GM13977 (cell line): ENCODE results near the gene FEZF2.

Experiments
- DNase-seq: peaks from one replicate; pipeline ENCODE4 v3.0.0; 2012; ENCODE audit warnings: low spot score
- CTCF ChIP-seq: IDR thresholded peaks from 2 replicates; pipeline ENCODE4 v1.5.1; 2012; ENCODE audit warnings: mild to moderate bottlenecking, control low read depth; ENCODE audit not compliant: insufficient read depth; ENCODE audit errors: extremely low read depth, missing control alignments
- in situ Hi-C: fragments of 300-500 bp; cut with MboI; formaldehyde crosslinking; loops from one replicate; pipeline ENCODE4 v1.12.0; 2022; ENCODE audit warnings: low sequenced_read_pairs, low pct_unique_long_range_greater_than_20kb, mixed read lengths, inconsistent platforms; ENCODE audit not compliant: unreplicated experiment

Gene FEZF2

GRCh38 chr3:62373215-62373614 is at the start of gene FEZF2:
Gene FEZF2, minus strand, starts transcription at chr3:62373550. Its CDS starts 682 bp downstream, at chr3:62372868.
- no peak for DNase-seq
- no peak for TF ChIP-seq CTCF

GRCh38 chr3:62421207-62421606 is 47.9 kb upstream of the FEZF2 start:
- in situ Hi-C loops, result no loop called here
- no peak for TF ChIP-seq CTCF
- no peak for DNase-seq

More at GRCh38 chr3:62373215-62373614, at the start of gene FEZF2:
- in situ Hi-C loops, result no loop called here

- no peak for DNase-seq
- TF ChIP-seq CTCF, result no peak
- in situ Hi-C loops, result no loop called here
These were observed 42.8 kb upstream of the FEZF2 start for GRCh38 chr3:62416144-62416543.

GRCh38 chr3:62415312-62415801 is 42.0 kb upstream of the FEZF2 start:
- TF ChIP-seq CTCF, result no peak
- DNase-seq, result no peak
- in situ Hi-C loops, result no loop called here

- no peak for TF ChIP-seq CTCF
These were observed 41.4 kb upstream of the FEZF2 start for GRCh38 chr3:62414786-62415185.

GRCh38 chr3:62413687-62414086 is 40.3 kb upstream of the FEZF2 start:
- no peak for TF ChIP-seq CTCF
- no peak for DNase-seq
- in situ Hi-C loops, result no loop called here

More at GRCh38 chr3:62414786-62415185, 41.4 kb upstream of the FEZF2 start:
- no peak for DNase-seq
- in situ Hi-C loops, result no loop called here

GRCh38 chr3:62406945-62407344 is 33.6 kb upstream of the FEZF2 start:
- in situ Hi-C loops, result no loop called here
- DNase-seq, result no peak
- no peak for TF ChIP-seq CTCF
